IPS-NIHi7 (cell line): ENCODE results near the gene PROX1.
"Not testable (repeated sequence)": the region's sequence is repeated elsewhere in the genome, so short reads cannot be mapped to it uniquely, and the experiment has no call there.

Experiments
- DNase-seq: peaks from one replicate; pipeline ENCODE4 v3.0.0; 2012; ENCODE audit warnings: mixed read lengths; ENCODE audit errors: extremely low spot score

Gene PROX1

DNA sequence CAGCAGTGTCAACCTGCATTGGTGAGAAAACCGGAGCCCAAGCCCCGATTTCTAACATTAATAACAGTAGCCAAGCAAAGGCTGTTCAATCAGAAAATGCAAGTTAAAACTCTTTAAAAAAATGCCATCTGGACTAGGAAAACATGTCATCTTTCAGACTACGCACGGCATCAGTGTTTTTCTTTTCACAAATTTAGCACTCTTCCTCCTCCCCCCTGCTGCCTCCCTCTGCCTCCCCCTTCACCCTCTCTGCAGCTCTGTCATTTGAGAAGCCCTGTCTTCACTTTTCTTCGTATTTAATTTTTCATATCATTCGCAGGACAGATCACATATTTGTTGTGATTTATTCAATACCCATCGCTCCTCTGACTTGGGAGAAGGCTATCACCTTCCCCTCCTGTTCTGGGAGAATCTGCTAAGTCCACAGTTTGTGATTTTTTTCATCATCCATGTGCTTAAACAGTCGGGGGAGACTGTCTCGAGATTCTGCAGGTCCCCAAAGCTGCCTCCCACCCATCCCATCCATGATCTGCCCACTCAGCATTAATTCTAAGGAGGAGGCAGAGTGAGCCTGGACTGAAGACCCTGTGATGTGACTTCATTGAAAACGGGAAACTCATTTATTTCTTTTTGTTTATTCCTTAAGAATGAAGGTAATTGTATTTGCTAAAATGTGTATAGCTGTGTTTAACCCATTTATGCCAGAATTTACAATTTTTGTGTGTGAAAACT lies 84.8 kb downstream of the PROX1 start:
- DNase-seq = no peak

DNA sequence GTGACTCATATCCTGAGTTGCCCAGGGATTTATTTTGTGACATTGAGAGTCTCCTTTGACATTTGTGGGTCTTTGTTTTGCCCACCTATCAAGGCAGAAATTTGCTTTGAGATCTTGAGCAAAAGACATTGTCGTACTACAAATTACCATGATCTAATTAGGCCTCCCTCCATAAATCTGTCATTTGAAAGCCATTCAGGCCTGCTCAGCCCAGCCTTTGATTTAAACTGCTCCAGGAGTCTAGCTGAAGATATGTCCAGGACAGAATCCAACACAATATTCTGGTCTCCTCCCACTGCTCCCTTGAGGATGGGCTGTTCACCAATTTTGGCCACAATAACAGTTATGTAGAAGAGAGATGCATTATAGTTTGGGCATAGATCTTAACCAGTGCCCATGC lies 86.7 kb downstream of the PROX1 start:
- DNase-seq = no peak

DNA sequence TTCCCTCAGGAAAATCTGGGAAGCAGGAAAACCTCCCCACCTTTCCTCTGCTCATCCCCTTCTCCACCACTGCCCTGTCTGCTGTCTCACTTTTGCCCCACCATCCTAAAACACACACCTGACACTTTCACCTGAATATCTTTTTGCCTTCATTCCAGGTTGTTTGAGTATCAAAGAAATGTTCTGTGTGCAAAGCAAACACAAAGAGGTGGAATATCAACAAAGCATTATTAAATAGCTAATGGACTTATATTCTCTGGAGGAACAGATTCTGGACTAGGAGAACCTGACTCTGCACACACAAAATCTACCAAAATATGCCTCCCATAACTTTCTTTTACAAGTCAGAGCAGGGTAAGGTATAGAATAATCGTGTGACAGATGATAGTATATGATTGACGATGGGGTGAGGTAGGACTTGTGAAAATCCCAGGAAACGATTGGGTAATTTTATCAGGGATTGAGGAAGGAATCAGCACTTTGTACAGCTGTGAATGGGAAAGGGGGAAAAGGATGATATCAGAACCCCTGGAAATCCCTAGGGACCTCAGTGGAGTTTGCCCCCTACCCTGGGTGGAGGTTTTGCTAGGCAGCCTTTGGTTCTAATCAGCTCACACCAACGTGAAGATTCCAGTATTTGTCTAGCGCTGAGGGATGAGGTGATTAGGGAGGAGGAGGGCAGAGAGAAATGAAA lies 87.7 kb downstream of the PROX1 start:
- DNase-seq = no peak

DNA sequence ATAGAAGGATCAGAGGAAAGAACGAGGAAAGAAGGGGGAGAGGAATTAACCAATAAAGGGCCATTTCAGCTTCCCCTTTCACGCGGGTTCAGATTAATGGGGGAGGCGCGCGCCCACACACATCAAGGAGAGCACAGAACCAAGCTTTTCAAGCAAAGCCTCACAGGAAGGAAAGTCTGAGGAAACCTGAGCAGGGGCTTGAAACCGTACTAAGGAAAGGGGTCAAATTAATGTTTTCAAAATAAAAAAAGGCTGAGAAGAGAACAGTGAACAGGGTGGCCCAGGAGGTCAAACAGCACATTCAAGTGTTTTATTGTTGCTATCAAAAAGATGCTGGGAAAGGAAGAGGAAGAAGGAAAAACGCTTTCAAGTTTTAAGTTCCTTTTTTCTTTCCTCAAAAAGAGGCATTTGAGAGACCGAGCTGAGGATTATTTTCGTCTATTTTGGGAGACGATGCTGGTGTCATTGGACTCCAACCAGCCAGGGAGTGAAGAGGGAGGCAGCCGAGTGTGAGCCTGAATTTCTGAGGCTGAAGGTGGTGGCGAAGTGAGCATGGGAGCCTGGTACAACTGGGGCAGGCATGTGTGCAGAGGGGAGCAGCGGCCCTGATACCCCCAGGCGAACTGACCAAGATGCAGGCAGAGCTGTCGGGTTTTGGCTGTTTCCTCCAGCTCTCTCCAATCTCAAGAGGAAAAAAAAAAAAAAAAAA lies 88.4 kb downstream of the PROX1 start:
- no peak for DNase-seq

DNA sequence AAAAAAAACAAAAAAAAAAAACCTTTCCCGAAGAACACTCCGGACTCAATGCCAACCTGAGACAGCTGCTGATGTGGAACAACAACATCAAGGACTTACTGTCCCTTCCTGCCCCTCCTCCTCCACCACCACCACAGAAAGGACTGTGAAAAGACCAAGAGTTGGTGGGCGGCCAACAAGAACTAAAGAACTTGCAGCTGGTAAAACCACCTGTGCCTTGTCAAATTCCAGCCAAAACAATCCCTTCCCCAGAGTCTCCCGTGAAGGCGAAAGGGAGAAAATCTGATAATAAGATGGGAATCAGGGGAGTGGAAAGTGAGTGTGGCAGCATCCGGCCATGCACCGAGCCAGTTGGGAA lies 88.9 kb downstream of the PROX1 start:
- no peak for DNase-seq

DNA sequence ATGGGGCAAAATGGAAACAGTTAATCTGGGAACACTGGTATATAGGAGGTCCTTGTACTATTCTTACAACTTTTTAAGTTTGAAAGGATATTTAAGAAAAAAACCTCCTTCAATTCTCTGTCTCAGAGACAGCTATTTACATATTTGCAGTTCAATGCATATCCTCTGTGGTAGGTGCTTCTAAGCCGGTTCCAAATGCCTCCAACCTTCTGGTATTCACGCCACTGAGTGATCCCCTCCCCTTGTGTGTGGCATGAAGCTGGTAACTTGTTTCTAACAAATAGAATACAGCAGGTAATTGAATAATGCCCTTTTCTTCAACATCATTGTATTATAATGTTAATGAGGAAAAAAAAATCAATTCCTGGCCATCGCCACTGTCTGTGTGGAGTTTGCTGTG lies 91.2 kb downstream of the PROX1 start:
- DNase-seq = no peak

DNA sequence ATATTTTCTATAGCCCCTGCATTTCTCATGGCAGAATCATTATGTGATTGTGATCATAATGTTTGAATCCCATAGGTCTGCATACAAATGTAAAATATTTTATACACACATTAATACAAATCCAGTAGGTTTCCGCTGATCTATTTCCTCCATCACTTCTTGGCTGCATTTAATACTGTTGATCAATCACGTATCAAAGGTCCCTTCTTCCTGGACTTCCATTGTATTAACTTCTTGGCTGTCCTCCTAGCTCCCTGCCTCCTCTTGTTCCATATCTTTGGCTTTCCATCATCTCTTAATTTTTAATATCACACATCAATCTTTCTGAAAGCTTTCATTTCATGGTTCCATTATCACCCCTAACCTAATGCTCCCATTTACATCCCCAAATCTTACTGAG lies 97.6 kb downstream of the PROX1 start:
- no peak for DNase-seq

DNA sequence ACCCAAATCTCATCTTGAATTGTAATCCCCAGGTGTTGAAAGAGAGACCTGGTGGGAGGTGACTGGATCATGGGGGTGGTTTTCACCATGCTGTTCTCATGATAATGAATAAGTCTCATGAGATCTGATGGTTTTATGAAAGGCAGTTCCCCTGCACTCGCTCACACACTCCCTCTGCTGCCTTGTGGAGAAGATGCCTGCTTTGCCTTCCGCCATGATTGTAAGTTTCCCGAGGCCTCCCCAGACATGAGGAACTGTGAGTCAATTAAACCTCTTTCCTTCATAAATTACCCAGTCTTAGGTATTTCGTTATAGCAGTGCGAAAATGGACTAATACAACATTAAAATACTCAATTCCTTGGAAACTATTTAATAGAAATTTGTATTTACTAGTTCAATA lies 99.2 kb downstream of the PROX1 start:
- DNase-seq = no peak

DNA sequence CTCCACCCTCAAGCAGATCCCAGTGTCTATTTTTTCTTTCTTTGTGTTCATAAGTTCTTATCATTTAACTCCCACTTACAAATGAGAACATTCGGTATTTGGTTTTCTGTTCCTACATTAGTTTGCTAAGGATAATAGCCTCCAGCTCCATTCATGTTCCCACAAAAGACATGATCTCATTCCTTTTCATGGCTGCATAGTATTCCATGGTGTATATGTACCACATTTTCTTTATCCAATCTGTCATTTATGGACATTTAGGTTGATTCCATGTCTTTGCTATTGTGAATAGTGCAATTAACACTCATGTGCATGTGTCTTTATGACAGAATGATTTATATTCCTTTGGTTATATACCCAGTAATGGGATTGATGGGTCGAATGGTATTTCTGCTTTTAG lies 101.2 kb downstream of the PROX1 start:
- DNase-seq = not testable (repeated sequence)
